Lower leg skin (tissue), 4 donors: ENCODE results near the gene TCAIM. TPM values are rescaled to one million over a fixed set of nuclear protein-coding genes. Genes with fewer than 3 reads are reported as not detected.
A peak's percentile ranks its signal among the peaks of the same experiment; 100 is the strongest.

Experiments
- DNase-seq, 2 donors: peaks; one replicate each; pipeline ENCODE4 v3.0.0-alpha.2; 2019; ENCODE audit warnings: low spot score in 2 of 2
- H3K4me3 ChIP-seq: fragments of 200-600 bp; sonication (generic); 2 replicates; pipeline ENCODE4 v1.5.1; 2017; ENCODE audit warnings: mild to moderate bottlenecking, low read depth; ENCODE audit not compliant: poor library complexity, severe bottlenecking
- CTCF ChIP-seq, 3 donors: fragments of 450-650 bp; IDR thresholded peaks; one replicate each; pipeline ENCODE4 v1.5.1; 2016; ENCODE audit warnings: antibody characterized with exemption in 3 of 3, mild to moderate bottlenecking in 3 of 3, moderate library complexity in 2 of 3
- POLR2A ChIP-seq, 2 donors: fragments of 450-650 bp; IDR thresholded peaks; one replicate each; pipeline ENCODE4 v1.6.1; 2016 to 2017; ENCODE audit warnings: antibody characterized with exemption in 2 of 2, mild to moderate bottlenecking in 1 of 2, moderate library complexity in 1 of 2
- WGBS, 2 donors: methylation state at CpG; one replicate each; pipeline ENCODE4 v1.1.5; 2018; 5-methylcytosine and 5-hydroxymethylcytosine counted together
- intact Hi-C: fragments of 100-400 bp; cut with DNase I; formaldehyde crosslinking; loops from one replicate; pipeline ENCODE4 v1.15.0; 2023; ENCODE audit warnings: low total_unique reads
- total RNA-seq, 4 donors: library from RNA; depleted of rRNA; stranded (reverse); fragments of >200 nt; gene quantifications; one replicate each; pipeline ENCODE4 v1.1.0, GENCODE V29; 2016

The TCAIM gene
- total RNA-seq, 4 donors from 2014 or later = 16.6 to 20.0 (median 18.5) TPM

- intact Hi-C loops = no loop called here
- TF ChIP-seq CTCF (IDR thresholded peaks at IDR 0.05) (no peak), POLR2A (IDR thresholded peaks at IDR 0.05) (no peak)
- DNase-seq = peak in 1 of 2 donors; percentile 74
- no peak overlapping the region for H3K4me3 ChIP-seq
- 96% methylated on average over 7 to 10 of the region's 10 CpGs for WGBS, 2 donors
These were observed 116.8 kb downstream of the TCAIM start for GRCh38 chr3:44455318-44455717.

Other genes with a start within 250 kb of the TCAIM start
- not detected for gene TOPAZ1, start 96.9 kb upstream of the TCAIM start, total RNA-seq
- 1 to 10 TPM; 4.8 to 7.0 (median 6.0) TPM for gene ZNF445, start 138.9 kb downstream of the TCAIM start, total RNA-seq
- 1 to 10 TPM in 1 of 4 donors, under 1 TPM in 3; 0.39 to 2.2 (median 0.62) TPM for gene ZKSCAN7, start 216.4 kb downstream of the TCAIM start, total RNA-seq
- gene ZNF660, start 246.2 kb downstream of the TCAIM start, total RNA-seq = under 1 TPM; 0.13 to 0.45 (median 0.17) TPM